HG02970 (cell line): ENCODE results near the gene CLEC11A.

ENCODE experiments used
- ATAC-seq: cut with Tn5 transposase; IDR thresholded peaks from one replicate; pipeline ENCODE4 v1.9.1; 2021; ENCODE audit warnings: mild to moderate bottlenecking, moderate library complexity, moderate number of reproducible peaks; ENCODE audit not compliant: unreplicated experiment, low FRiP score

CLEC11A gene

GRCh38 chr19:50703915-50704796, 19.0 kb upstream of the CLEC11A start:
- no peak for ATAC-seq

- no peak for ATAC-seq
Measured at GRCh38 chr19:50705422-50706019, 17.6 kb upstream of the CLEC11A start.

GRCh38 chr19:50706387-50706786, 16.8 kb upstream of the CLEC11A start:
- ATAC-seq, result no peak

GRCh38 chr19:50708179-50708879, 14.8 kb upstream of the CLEC11A start:
- ATAC-seq, result no peak

GRCh38 chr19:50710094-50710493, 13.1 kb upstream of the CLEC11A start:
- ATAC-seq, result no peak

GRCh38 chr19:50710612-50711011, 12.6 kb upstream of the CLEC11A start:
- ATAC-seq, result no peak

GRCh38 chr19:50711196-50711595, 12.0 kb upstream of the CLEC11A start:
- ATAC-seq, result no peak

- no peak for ATAC-seq
Measured at GRCh38 chr19:50711805-50712204, 11.4 kb upstream of the CLEC11A start.

GRCh38 chr19:50712833-50713232, 10.3 kb upstream of the CLEC11A start:
- ATAC-seq, result no peak

- ATAC-seq, result no peak
Measured at GRCh38 chr19:50713556-50714236, 9.5 kb upstream of the CLEC11A start.

GRCh38 chr19:50716178-50717025, 6.8 kb upstream of the CLEC11A start:
- no peak for ATAC-seq

- ATAC-seq, result no peak
Measured at GRCh38 chr19:50717026-50717723, 6.0 kb upstream of the CLEC11A start.

- no peak for ATAC-seq
Measured at GRCh38 chr19:50717891-50718254, 5.3 kb upstream of the CLEC11A start.

- ATAC-seq, result no peak
Measured at GRCh38 chr19:50718255-50719118, 4.7 kb upstream of the CLEC11A start.

- ATAC-seq, result no peak
Measured at GRCh38 chr19:50719119-50719435, 4.1 kb upstream of the CLEC11A start.

GRCh38 chr19:50719566-50719965, 3.6 kb upstream of the CLEC11A start, which contains the start of gene SHANK1:
Gene SHANK1 (minus strand): TSS chr19:50719802. CDS start chr19:50716919, 2,883 bp downstream.
- ATAC-seq, result no peak

GRCh38 chr19:50720181-50720920, 2.8 kb upstream of the CLEC11A start:
- ATAC-seq, result no peak

- no peak for ATAC-seq
Measured at GRCh38 chr19:50720921-50721381, 2.2 kb upstream of the CLEC11A start.
